PFSK-1 (cell line): ENCODE data around the gene OR7D2.

Experiments used
- FOXP2 ChIP-seq: optimal IDR thresholded peaks from 2 replicates; pipeline ENCODE3; 2011; ENCODE audit warnings: borderline replicate concordance, control low read depth, inconsistent platforms; ENCODE audit not compliant: insufficient read depth; ENCODE audit errors: extremely low read length, extremely low read depth
- POLR2AphosphoS5 ChIP-seq: IDR thresholded peaks from 2 replicates; pipeline ENCODE4 v1.6.1; 2012; ENCODE audit warnings: low read depth, mild to moderate bottlenecking, control low read depth, low read length, moderate library complexity
- REST ChIP-seq, 2 experiments: IDR thresholded peaks; 2 replicates each; pipeline versions ENCODE4 v1.6.1 to v1.8.0; 2011 to 2012; ENCODE audit warnings: low read depth in 2 of 2, low read length in 2 of 2, control low read depth in 1 of 2, inconsistent platforms in 1 of 2, mild to moderate bottlenecking in 1 of 2, moderate library complexity in 1 of 2; ENCODE audit not compliant: insufficient read depth in 1 of 2
- SIN3A ChIP-seq: IDR thresholded peaks from 2 replicates; pipeline ENCODE4 v1.6.1; 2012; ENCODE audit warnings: mild to moderate bottlenecking, low read length, moderate library complexity, borderline replicate concordance; ENCODE audit not compliant: insufficient read depth
- TAF1 ChIP-seq: IDR thresholded peaks from 2 replicates; pipeline ENCODE4 v1.6.1; 2012; ENCODE audit warnings: low read length, control low read depth, borderline replicate concordance; ENCODE audit not compliant: insufficient read depth

Gene OR7D2

GRCh38 chr19:9155591-9155990 lies 23.2 kb upstream of the OR7D2 start:
- TF ChIP-seq POLR2AphosphoS5: no peak
- no peak for TF ChIP-seq REST (IDR thresholded peaks at IDR 0.05; ENCODE audit: insufficient read depth in 1 of 2, low read depth in 2 of 2, low read length in 2 of 2)
- no peak for TF ChIP-seq FOXP2
- TF ChIP-seq TAF1: no peak
- no peak for TF ChIP-seq SIN3A

GRCh38 chr19:9156304-9156703 lies 22.5 kb upstream of the OR7D2 start:
- no peak for TF ChIP-seq FOXP2
- no peak for TF ChIP-seq SIN3A
- no peak for TF ChIP-seq TAF1
- no peak for TF ChIP-seq POLR2AphosphoS5
- TF ChIP-seq REST (IDR thresholded peaks at IDR 0.05; ENCODE audit: insufficient read depth in 1 of 2, low read depth in 2 of 2, low read length in 2 of 2): no peak

GRCh38 chr19:9159891-9160290 lies 18.9 kb upstream of the OR7D2 start:
- TF ChIP-seq FOXP2 (no peak), POLR2AphosphoS5 (no peak), REST (IDR thresholded peaks at IDR 0.05; ENCODE audit: insufficient read depth in 1 of 2, low read depth in 2 of 2, low read length in 2 of 2) (no peak), SIN3A (no peak), TAF1 (no peak)

GRCh38 chr19:9161427-9161826 lies 17.4 kb upstream of the OR7D2 start:
- TF ChIP-seq TAF1 (no peak), REST (IDR thresholded peaks at IDR 0.05; ENCODE audit: insufficient read depth in 1 of 2, low read depth in 2 of 2, low read length in 2 of 2) (no peak), POLR2AphosphoS5 (no peak), FOXP2 (no peak), SIN3A (no peak)

DNA sequence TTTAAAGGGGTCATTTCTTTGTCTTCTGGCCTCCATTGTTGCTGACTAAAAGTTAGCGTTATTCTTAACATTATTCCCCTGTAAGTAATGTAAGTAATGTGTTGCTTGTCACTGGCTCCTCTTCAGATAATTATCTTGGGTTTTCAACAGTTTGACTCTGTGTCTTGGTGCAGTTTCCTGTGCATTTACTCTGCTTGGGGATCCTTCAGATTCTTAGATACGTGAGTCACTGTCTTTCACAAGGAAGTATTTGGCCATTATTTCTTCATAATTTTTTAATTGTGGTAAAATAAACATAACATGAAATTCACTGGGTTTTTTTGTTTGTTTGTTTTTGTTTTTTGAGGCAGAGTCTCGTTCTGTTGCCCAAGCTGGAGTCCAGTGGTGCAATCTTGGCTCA lies 13.5 kb upstream of the OR7D2 start:
- no peak for TF ChIP-seq REST (IDR thresholded peaks at IDR 0.05; ENCODE audit: insufficient read depth in 1 of 2, low read depth in 2 of 2, low read length in 2 of 2)
- TF ChIP-seq SIN3A: no peak
- no peak for TF ChIP-seq FOXP2
- TF ChIP-seq POLR2AphosphoS5: no peak
- TF ChIP-seq TAF1: no peak
